Suprapubic skin (tissue), 4 donors: ENCODE measurements around the gene CXorf58. TPM values are rescaled to one million over a fixed set of nuclear protein-coding genes. Genes with fewer than 3 reads are reported as not detected.

Experiments used
- DNase-seq, 2 donors: peaks; one replicate each; pipeline ENCODE4 v3.0.0-alpha.2; 2019; ENCODE audit warnings: low spot score in 2 of 2
- H3K27ac ChIP-seq: fragments of 200-600 bp; sonication (generic); one replicate; pipeline ENCODE4 v1.5.1; 2019
- H3K27me3 ChIP-seq: fragments of 200-600 bp; sonication (generic); one replicate; pipeline ENCODE4 v1.5.1; 2019
- H3K36me3 ChIP-seq: fragments of 200-600 bp; sonication (generic); one replicate; pipeline ENCODE4 v1.5.1; 2019
- H3K4me1 ChIP-seq: fragments of 200-600 bp; sonication (generic); one replicate; pipeline ENCODE4 v1.5.1; 2019
- H3K4me3 ChIP-seq: fragments of 200-600 bp; sonication (generic); one replicate; pipeline ENCODE4 v1.5.1; 2019; ENCODE audit warnings: mild to moderate bottlenecking
- H3K9me3 ChIP-seq: fragments of 200-600 bp; sonication (generic); one replicate; pipeline ENCODE4 v1.5.1; 2019
- CTCF ChIP-seq, 2 donors: fragments of 200-600 bp in 1 of 2; fragments of 450-650 bp in 1 of 2; sonication (generic) in 1 of 2; IDR thresholded peaks; one replicate each; pipeline ENCODE4 v1.5.1; 2016 to 2019; ENCODE audit warnings: antibody characterized with exemption in 2 of 2, mild to moderate bottlenecking in 1 of 2, moderate library complexity in 1 of 2
- EP300 ChIP-seq: sonication (generic); formaldehyde crosslinking; IDR thresholded peaks from one replicate; pipeline ENCODE4 v1.6.1; 2017; ENCODE audit warnings: antibody characterized with exemption
- POLR2A ChIP-seq, 2 donors: fragments of 450-650 bp; IDR thresholded peaks; one replicate each; pipeline ENCODE4 v1.6.1; 2017; ENCODE audit warnings: antibody characterized with exemption in 2 of 2, mild to moderate bottlenecking in 2 of 2, moderate library complexity in 2 of 2
- POLR2AphosphoS5 ChIP-seq, 3 donors: sonication (generic); formaldehyde crosslinking; IDR thresholded peaks; one replicate each; pipeline ENCODE4 v1.6.1; 2017; ENCODE audit warnings: antibody characterized with exemption in 3 of 3
- WGBS: methylation state at CpG from one replicate; pipeline ENCODE4 v1.1.5; 2018; 5-methylcytosine and 5-hydroxymethylcytosine counted together
- total RNA-seq, 4 donors: library from RNA; depleted of rRNA; stranded (reverse); fragments of >200 nt; gene quantifications; one replicate each; pipeline ENCODE4 v1.1.0, GENCODE V29; 2016

The CXorf58 gene
- total RNA-seq, 4 donors from 2014 or later = not detected

GRCh38 chrX:23926015-23926414, 18.2 kb downstream of the CXorf58 start:
- 85% methylated on average over 4 of the region's 4 CpGs for WGBS
- no peak for TF ChIP-seq EP300
- H3K27me3 ChIP-seq = no peaks in the 10 kb centered on the region

DNA sequence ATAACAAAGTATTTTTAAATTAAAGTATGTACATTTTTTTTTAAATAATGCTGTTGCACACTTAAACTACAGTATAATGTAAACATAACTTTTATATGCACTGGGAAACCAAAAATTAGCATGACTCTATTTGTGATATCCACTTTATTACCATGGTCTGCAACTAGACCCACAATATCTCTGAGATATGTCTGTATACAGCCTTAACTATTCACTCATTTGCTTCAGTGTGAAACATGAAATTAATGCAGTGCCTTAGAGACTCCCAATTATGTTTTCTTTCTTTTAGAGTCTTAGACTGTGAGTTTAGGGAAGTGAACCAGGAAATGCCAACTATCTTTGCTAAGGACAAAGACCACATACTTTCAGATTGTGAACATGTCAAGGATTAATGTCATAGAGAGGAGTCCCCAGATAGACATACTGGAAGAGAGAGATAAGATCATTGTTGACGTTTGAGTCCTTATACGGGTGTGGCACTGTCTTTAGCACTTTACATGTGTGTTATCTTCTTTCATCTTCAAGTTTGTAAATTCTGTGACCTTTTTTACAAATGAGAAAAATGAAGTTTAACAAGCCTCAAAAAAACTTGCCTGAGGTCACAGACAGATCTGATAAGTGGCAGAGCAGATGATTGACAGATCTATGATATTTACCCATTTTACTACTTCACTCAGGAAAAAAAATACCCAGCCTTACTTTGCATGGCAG, 23.2 kb downstream of the CXorf58 start:
- H3K4me1 ChIP-seq = no peaks in the 10 kb centered on the region
- no peaks in the 10 kb centered on the region for H3K27me3 ChIP-seq
- TF ChIP-seq POLR2A (IDR thresholded peaks at IDR 0.05) (no peak), EP300 (no peak), CTCF (IDR thresholded peaks at IDR 0.05) (no peak), POLR2AphosphoS5 (IDR thresholded peaks at IDR 0.05) (no peak)
- no peaks in the 10 kb centered on the region for H3K36me3 ChIP-seq
- H3K4me3 ChIP-seq = no peak overlapping the region
- no peak for DNase-seq
- no peaks in the 10 kb centered on the region for H3K9me3 ChIP-seq
- no peak overlapping the region for H3K27ac ChIP-seq
- 18% methylated on average over 2 of the region's 2 CpGs for WGBS

More at GRCh38 chrX:23926015-23926414, 18.2 kb downstream of the CXorf58 start:
- DNase-seq = no peak
- Histone ChIP-seq H3K9me3 (no peaks in the 10 kb centered on the region), H3K4me1 (no peaks in the 10 kb centered on the region), H3K27ac (no peak overlapping the region), H3K36me3 (no peaks in the 10 kb centered on the region), H3K4me3 (no peak overlapping the region)

DNA sequence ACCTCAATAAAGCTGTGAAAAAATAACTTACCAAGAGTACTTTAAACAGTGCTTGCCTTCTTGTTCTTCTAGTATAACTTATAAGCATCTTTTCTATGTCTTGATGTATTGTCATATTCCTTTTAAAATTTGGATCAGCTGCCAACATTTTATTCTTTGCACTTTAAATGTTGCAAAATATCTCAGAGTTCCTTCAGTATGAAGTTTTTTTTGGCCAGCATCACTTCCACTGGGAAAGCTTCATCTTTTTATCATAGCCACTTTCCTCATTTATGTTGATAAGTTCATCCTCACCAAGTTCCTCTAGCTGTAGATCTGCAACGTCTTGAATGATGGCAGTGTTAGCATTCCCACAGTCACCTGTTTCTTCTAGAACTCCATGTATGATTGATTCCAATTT, 24.2 kb downstream of the CXorf58 start:
- H3K4me1 ChIP-seq = no peaks in the 10 kb centered on the region
- H3K27me3 ChIP-seq = no peaks in the 10 kb centered on the region
- H3K4me3 ChIP-seq = no peak overlapping the region
- no peaks in the 10 kb centered on the region for H3K36me3 ChIP-seq
- 33% methylated on average over 1 of the region's 1 CpG for WGBS
- H3K9me3 ChIP-seq = no peaks in the 10 kb centered on the region
- no peak overlapping the region for H3K27ac ChIP-seq
- TF ChIP-seq EP300 = no peak
- no peak for TF ChIP-seq CTCF (IDR thresholded peaks at IDR 0.05)
- TF ChIP-seq POLR2A (IDR thresholded peaks at IDR 0.05) = no peak
- TF ChIP-seq POLR2AphosphoS5 (IDR thresholded peaks at IDR 0.05) = no peak
- no peak for DNase-seq

- no peak for DNase-seq
- TF ChIP-seq EP300 = no peak
- H3K36me3 ChIP-seq = no peaks in the 10 kb centered on the region
- H3K4me1 ChIP-seq = no peaks in the 10 kb centered on the region
- 77% methylated on average over 11 of the region's 11 CpGs for WGBS
- H3K4me3 ChIP-seq = no peak overlapping the region
- no peak overlapping the region for H3K27ac ChIP-seq
- no peaks in the 10 kb centered on the region for H3K9me3 ChIP-seq
- no peaks in the 10 kb centered on the region for H3K27me3 ChIP-seq
These were observed 27.3 kb downstream of the CXorf58 start for GRCh38 chrX:23935106-23935505.

DNA sequence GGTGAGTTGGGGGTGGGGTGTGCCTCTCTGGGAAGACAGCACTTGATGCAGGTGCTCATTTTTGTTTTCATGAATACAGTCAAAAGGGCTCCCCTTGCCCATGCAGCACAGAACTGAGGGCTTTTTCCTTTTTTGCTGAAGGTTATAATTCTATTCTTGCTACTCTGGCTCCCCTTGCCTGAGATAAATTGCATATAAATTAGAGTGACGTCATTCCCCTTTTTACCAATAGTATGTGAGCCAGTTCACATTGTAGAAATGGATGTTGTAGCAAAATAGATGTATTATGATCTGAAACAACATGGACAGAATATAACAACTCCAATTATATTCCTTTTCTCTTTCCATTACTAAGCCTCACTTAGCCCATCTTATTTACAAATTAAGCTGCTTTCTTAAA, 28.4 kb downstream of the CXorf58 start:
- H3K4me3 ChIP-seq = no peak overlapping the region
- H3K27ac ChIP-seq = no peak overlapping the region
- H3K9me3 ChIP-seq = no peaks in the 10 kb centered on the region
- no peaks in the 10 kb centered on the region for H3K36me3 ChIP-seq
- no peaks in the 10 kb centered on the region for H3K4me1 ChIP-seq
- WGBS = 30% methylated on average over 1 of the region's 1 CpG
- no peak for TF ChIP-seq CTCF (IDR thresholded peaks at IDR 0.05)
- no peak for DNase-seq
- no peaks in the 10 kb centered on the region for H3K27me3 ChIP-seq

DNA sequence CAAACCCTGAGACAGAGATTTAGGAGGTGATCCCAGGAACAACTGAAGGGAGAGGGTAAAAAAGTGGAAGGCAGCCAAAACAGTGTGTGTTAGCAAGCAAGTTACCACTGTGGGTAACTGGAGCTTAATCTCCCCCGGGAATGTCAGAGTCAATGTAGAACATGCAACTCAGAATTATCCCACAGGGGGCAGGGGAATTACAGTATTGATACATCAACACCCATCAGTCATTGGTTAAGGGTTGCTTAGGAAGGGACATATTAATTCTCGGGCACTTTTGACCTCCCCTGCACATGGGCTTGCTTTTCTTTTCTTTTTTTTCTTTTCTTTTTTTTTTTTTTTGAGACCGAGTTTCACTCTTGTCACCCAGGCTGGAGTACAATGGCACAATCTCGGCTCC, 29.3 kb downstream of the CXorf58 start:
- TF ChIP-seq POLR2AphosphoS5 (IDR thresholded peaks at IDR 0.05) = no peak
- TF ChIP-seq POLR2A (IDR thresholded peaks at IDR 0.05) = no peak
- no peak for TF ChIP-seq EP300
- TF ChIP-seq CTCF (IDR thresholded peaks at IDR 0.05) = no peak
- H3K36me3 ChIP-seq = no peaks in the 10 kb centered on the region
- no peak overlapping the region for H3K4me3 ChIP-seq

More for the DNA sequence above, 29.3 kb downstream of the CXorf58 start:
- 70% methylated on average over 4 of the region's 4 CpGs for WGBS
- no peaks in the 10 kb centered on the region for H3K9me3 ChIP-seq
- no peak overlapping the region for H3K27ac ChIP-seq
- no peaks in the 10 kb centered on the region for H3K27me3 ChIP-seq
- DNase-seq = no peak
- no peaks in the 10 kb centered on the region for H3K4me1 ChIP-seq
